ENCODE measurements around the gene AUTS2.

DNA sequence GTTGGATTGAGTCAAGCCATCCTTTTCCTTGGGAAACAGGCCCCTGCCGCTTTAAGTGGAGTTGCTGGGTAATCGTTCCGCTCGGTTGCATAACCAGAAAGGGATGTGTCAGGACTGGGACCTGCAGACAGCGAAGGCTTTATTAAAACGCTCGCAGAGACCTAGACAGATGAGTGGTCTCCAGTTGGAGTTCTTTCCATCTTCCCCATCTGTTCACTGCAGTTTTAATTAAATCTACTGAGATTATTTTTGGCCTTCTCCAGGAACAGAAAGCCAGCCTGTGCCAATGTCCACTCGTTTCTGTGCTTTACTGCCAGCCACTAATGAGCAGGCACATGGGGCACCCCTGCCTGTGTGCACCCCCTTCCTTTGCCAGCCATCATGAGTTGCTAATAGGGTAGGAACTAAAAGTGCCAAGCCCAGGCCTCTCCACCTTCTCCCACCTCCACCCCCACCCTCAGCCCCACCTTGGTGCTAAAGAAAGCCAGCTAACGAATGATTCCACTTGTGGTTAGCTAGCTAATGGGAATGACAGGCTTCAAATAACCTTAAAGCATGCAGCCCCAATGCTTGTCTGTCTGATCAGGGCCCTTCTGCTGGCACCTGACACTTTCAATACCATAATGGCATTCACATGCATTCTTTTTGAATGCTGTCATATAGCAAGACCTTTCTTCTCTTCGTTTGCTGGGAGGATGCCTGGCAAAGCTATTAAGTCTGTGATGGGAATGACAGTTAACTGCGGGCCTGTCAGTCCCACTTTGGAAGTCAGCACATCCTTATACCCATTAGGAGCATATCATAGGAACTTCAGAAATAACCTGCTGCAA, 976.9 kb downstream of the AUTS2 start:
- TF ChIP-seq JUN (IDR thresholded peaks at IDR 0.05; ENCODE audit: low read depth, low read length): no peak
- no peak for TF ChIP-seq POLR2AphosphoS5 (IDR thresholded peaks at IDR 0.05; ENCODE audit: low read depth, low read length)
- TF ChIP-seq, protein P1, sequence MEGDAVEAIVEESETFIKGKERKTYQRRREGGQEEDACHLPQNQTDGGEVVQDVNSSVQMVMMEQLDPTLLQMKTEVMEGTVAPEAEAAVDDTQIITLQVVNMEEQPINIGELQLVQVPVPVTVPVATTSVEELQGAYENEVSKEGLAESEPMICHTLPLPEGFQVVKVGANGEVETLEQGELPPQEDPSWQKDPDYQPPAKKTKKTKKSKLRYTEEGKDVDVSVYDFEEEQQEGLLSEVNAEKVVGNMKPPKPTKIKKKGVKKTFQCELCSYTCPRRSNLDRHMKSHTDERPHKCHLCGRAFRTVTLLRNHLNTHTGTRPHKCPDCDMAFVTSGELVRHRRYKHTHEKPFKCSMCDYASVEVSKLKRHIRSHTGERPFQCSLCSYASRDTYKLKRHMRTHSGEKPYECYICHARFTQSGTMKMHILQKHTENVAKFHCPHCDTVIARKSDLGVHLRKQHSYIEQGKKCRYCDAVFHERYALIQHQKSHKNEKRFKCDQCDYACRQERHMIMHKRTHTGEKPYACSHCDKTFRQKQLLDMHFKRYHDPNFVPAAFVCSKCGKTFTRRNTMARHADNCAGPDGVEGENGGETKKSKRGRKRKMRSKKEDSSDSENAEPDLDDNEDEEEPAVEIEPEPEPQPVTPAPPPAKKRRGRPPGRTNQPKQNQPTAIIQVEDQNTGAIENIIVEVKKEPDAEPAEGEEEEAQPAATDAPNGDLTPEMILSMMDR (IDR thresholded peaks at IDR 0.05; ENCODE audit: control extremely low read depth in 1 of 3, insufficient read depth in 1 of 3, low read depth in 1 of 3, low read length in 3 of 3): no peak
- TF ChIP-seq MAX (IDR thresholded peaks at IDR 0.05): no peak
- TF ChIP-seq HDAC6 (IDR thresholded peaks at IDR 0.05; ENCODE audit: low read depth, low read length): no peak
- no peak for TF ChIP-seq SP2 (IDR thresholded peaks at IDR 0.05; ENCODE audit: low read length)
- no peak for TF ChIP-seq CHD1 (IDR thresholded peaks at IDR 0.05; ENCODE audit: low read depth, low read length)
- no peak for TF ChIP-seq RAD21 (IDR thresholded peaks at IDR 0.05 in 1 of 2, conservative IDR thresholded peaks at IDR 0.05 in 1 of 2; ENCODE audit: low read depth in 2 of 2, low read length in 2 of 2)
- TF ChIP-seq POLR2A (IDR thresholded peaks at IDR 0.05; ENCODE audit: control extremely low read depth in 1 of 2, low read depth in 2 of 2, low read length in 2 of 2): no peak
- TF ChIP-seq YY1 (IDR thresholded peaks at IDR 0.05; ENCODE audit: low read depth, low read length): no peak
- TF ChIP-seq EGR1 (IDR thresholded peaks at IDR 0.05; ENCODE audit: borderline replicate concordance, low read depth, low read length): no peak
- TF ChIP-seq CREB1 (IDR thresholded peaks at IDR 0.05): no peak
- no peak for TF ChIP-seq ASH2L (IDR thresholded peaks at IDR 0.05; ENCODE audit: low read length)
- TF ChIP-seq RXRA (IDR thresholded peaks at IDR 0.05; ENCODE audit: insufficient read depth, low read depth, low read length): no peak
